Astrocyte of the hippocampus (primary cell): ENCODE results near the gene ACOT11.
"Not testable (repeated sequence)": the region's sequence is repeated elsewhere in the genome, so short reads cannot be mapped to it uniquely, and the experiment has no call there.

Experiments
- DNase-seq: peaks from one replicate; pipeline ENCODE4 v3.0.0; 2011; ENCODE audit warnings: low read depth, low spot score

ACOT11 gene

GRCh38 chr1:54608566-54609230 is 60.7 kb downstream of the ACOT11 start:
- DNase-seq, result no peak

DNA sequence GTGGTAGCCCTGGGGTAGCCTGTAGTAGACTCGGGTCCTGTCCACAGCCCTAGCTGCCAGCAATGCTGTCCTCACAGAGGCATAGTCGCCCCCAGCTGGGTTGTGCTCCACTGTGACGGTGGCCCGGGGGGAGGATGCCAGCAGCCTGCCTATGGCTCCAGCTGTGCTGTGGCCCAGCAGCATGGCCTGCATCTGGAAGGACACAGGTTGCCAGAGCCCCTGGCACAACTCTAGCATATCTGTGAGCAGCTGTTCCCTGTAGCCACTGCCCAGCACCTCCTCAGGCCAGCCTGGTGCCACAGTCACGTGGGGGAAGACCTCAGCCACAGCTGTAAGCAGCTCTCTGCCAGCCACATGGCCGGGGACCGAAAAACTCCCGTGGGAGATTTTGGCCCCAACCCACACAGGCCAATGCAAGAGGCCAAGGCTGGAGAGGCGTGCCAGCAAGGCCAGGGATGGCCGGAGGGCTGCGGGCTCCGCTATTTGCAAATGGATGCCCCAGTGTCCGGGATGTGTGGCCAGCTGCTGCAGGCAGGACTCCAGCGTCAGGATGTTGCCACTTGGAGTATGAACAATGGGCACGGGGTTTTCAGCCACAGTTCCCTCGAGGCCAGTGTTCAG is 61.4 kb downstream of the ACOT11 start:
- DNase-seq, result no peak

- DNase-seq, result peak; percentile 35
Measured at GRCh38 chr1:54610048-54610447, 62.0 kb downstream of the ACOT11 start.

DNA sequence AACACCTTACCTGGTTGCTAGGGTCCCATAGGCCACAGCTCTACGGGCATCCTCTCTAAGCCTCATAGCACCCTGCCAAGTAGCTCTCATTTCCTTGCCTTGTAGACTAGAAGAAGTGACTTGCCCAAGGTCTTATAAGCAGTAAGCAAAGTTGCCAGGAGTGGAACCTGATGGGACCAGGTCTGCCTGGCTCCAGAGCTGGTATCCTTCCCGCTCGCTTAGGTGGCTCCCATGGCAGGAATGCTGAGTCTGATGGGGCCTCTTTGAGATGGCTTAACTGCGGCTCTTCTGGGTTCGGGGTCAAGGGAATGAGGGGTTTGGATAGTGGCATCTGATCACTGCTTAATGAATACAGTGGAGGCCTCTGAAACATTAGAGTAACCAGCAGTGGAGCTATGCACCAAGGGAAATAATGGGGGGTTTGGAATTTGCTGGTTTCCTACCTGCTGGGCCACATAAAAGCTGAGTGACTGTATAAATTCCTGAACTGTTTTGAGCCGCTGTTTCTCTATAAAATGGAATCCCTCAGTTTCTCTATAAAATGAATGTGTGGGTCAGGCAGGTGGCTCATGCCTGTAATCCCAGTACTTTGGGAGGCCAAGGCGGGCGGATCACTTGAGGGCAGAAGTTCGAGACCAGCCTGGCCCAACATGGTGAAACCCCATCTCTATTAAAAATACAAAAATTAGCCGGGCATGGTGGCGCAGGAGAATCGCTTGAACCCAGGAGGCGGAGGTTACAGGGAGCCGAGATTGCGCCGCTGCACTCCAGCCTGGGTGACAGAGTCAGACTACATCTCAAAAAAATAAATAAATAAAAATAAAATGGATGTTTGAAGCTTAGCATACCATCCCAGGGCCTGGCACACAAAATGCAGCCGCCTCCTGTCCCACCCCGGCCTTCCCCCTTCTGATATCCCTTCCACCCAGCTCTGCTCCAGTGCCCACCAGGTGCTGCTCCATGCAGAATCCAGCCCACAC is 62.9 kb downstream of the ACOT11 start:
- DNase-seq, result peak; percentile 45

GRCh38 chr1:54611621-54612020 is 63.6 kb downstream of the ACOT11 start:
- no peak for DNase-seq

DNA sequence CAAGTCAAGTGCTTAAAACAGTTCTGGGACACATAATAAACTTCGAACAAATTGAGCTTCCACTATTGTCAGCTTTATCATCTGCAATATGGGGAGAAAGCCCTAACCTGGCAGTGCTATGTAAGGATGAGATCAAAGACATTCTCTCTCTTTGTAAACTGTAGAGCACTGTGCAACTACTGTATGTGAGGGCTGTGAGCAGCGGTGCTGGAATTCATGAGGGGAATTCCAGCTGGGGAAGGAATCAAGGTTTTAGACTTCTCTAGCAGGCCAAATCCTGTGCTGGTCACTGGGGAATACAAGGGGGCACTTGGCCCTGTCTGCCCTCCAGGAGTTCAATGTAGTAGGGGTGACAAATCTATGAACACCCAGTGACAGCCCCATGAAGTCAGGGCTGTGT is 66.0 kb downstream of the ACOT11 start:
- DNase-seq, result no peak

- DNase-seq, result no peak
Measured at GRCh38 chr1:54614563-54614962, 66.5 kb downstream of the ACOT11 start.

- no peak for DNase-seq
Measured at GRCh38 chr1:54615531-54616279, 67.7 kb downstream of the ACOT11 start.

GRCh38 chr1:54619749-54620148 is 71.7 kb downstream of the ACOT11 start:
- DNase-seq, result no peak

DNA sequence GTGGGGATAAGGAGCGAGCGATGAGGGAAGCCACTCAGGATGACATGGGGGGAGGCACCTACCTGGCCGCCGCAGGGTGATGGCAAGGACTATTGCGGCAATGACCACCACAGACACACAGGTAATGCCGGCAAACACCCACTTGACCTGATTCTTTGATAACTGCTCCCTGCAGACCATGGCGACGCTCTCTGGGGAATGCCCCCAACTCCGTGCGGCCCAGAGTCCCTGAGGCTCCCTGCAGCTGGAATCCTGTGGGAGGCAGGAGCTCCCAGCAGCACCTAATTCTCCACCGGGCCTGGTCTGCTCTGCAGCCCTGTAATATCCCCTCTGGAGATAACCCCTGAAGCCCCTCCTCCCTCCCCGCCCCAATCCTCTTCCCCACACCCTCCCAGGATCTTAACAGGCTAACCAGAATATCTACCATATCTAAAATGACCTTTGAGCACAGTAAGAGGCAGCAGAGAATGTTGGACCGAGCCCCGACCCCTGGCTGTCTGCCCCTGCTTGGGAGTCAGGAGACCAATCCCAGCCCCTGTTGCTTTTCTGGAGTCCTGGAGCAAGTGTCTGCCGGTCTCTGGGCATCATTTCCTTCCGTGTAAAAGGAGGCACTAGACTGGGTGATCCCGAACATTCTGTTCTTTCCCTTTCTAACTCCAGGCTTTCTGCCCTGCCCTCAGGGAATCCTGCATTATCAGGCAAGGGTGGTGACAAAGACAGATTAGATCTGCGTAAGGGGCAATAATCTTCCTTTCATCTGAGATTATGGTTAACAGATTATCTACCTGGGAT is 75.4 kb downstream of the ACOT11 start, which contains the start of gene FAM151A:
FAM151A (minus strand) TSS at position 310 of the 792 bp plus-strand sequence; CDS start at position 180, 130 bp downstream.
- DNase-seq, result no peak

- DNase-seq, result no peak
Measured at GRCh38 chr1:54624466-54625464, 76.7 kb downstream of the ACOT11 start.

DNA sequence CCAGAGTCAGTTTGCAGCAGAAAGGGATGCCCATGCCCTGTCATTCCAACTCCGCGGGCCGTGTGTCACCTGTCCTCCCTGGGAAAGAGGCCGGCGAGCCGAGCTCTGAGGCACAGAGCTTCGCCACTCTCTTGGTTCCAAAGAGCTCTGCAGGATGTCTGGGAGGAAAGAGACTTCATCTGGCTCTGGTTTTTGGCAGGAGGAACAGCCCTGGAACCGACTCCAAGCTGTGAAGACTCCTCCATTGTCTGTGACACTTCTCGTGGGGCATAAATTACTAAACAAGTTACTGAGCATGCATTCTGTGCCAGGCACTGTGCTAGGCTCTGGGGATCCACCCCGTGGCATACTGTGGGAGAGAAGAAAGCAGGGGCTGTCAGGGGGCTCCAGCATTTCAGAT is 79.2 kb downstream of the ACOT11 start:
- DNase-seq, result no peak

- not testable (repeated sequence) for DNase-seq
Measured at GRCh38 chr1:54635804-54636203, 87.8 kb downstream of the ACOT11 start.

DNA sequence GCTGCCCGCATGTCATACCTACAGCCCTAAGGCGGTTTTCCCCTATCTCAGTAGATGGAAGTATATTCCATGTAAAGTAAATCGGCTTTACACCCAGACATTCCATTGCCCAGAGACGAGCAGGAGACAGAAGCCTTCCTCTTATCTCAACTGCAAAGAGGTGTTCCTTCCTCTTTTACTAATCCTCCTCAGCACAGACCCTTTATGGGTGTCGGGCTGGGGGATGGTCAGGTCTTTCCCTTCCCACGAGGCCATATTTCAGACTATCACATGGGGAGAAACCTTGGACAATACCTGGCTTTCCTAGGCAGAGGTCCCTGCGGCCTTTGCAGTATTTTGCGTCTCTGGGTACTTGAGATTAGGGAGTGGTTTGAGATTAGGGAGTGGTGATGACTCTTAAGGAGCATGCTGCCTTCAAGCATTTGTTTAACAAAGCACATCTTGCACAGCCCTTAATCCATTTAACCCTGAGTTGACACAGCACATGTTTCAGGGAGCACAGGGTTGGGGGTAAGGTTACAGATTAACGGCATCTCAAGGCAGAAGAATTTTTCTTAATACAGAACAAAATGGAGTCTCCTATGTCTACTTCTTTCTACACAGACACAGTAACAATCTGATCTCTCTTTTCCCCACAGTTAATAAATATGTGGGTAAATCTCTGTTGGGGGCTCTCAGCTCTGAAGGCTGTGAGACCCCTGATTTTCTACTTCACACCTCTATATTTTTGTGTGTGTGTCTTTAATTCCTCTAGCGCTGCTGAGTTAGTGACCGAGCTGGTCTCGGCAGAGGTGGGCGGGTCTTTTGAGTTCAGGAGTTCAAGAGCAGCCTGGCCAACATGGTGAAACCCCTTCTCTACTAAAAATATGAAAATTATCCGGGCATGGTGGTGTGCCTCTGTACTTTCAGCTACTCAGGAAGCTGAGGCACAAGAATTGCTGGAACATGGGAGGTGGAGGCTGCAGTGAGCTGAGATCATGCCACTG is 88.7 kb downstream of the ACOT11 start:
- DNase-seq, result not testable (repeated sequence)

DNA sequence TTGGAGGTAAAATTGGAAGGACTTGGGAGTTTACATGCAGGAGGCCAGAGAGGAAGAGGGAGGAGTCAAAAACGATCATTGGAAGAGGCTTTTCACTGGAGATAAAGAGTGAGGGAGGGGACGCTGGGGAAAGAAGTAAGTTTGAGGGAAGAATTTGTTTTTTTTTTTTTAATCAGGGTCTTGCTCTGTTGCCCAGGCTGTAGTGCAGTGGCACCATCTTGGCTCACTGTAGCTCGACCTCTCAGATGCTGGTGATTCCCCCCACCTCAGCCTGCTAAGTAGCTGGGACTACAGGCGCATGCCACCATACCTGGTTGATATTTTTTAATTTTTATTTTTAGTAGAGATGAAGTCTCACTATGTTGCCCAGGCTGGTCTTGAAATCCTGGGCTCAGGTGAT is 92.3 kb downstream of the ACOT11 start:
- no peak for DNase-seq

DNA sequence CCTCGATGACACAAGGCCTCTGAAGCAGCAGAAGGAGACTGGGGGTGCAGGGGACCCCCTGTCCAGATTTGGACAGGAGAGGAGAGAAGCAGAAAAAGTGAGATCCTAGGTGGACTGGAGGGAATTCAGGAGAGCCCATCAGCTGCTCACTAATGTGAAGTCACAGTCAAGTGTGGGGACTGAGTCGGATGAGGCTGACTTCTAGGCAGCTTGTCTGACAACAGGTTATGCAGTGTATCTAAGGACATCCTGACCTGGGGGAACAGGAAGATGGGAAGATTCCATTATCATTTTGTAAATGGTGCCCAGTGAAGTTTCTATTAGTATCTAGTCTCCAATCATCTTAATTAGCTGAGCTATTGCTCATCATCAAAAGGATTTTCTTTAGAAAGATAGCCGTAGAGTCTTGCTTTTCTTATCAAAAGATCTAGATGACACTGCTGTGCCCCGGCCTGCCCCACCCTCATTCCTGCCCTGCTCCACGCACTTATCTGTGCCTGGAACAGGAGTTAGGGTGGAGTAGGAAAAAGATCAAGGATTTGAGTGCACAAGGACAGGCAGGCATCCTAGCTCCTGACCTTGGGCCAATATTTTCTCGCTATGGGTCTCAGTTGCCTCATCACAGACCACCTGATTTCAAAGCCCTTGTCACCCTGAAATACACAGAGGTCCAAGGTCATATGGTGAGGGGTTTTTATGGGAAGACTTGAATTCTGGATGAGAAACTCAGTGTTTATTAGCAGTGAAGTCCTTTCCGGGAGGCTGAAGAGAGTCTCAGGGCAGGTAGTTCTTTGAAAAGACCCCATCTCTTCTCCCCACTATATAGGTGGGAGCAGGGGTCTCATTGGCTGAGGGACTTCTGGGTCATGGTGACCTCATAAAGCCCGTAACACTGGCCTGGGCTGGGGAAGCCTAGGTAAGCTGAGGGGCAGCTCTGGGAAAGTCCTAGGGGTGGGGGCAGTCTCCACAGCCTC is 93.1 kb downstream of the ACOT11 start, which contains the start of gene MROH7:
MROH7 (plus strand) TSS at position 924 of the 974 bp plus-strand sequence. CDS start 11,141 bp downstream, outside the sequence.
- no peak for DNase-seq

DNA sequence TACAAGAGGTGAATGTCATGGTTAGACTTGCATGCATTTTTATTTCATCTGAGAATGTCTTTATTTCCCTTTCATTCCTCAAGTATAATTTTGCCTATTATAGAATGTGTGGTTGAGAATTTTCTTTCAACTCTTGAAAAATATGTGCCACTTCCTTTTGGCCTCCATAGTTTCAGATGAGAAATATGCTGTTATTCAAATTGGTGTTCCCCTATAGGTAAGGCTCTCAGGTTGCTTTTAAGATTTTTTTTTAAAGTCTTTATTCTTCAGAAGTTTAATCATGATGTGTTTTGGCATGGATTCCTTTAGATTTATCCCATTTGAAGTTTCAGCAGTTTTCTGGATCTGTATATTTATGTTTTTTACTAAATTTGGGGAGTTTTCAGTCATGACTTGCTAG is 95.7 kb downstream of the ACOT11 start:
- no peak for DNase-seq
